ENCODE measurements around the gene CCDC170. TPM values are rescaled to one million over a fixed set of nuclear protein-coding genes. Genes with fewer than 3 reads are reported as not detected.

The CCDC170 gene
- total and polyA plus RNA-seq, 2 donors (not counting 1 experiment from before 2014, with no cell fraction given): 0.76 to 0.83 TPM

- Histone ChIP-seq H3K9me3 (ENCODE audit: control insufficient read depth, insufficient read depth, low read depth, low read length) (no peaks in the 10 kb centered on the region), H3K4me3 (replicated peaks in 1 of 4; ENCODE audit: control extremely low read depth in 1 of 4, insufficient read depth in 1 of 4, low read depth in 3 of 4, low read length in 4 of 4) (no peak overlapping the region), H3K27ac (ENCODE audit: insufficient read depth, low read length) (no peak overlapping the region), H3K4me1 (ENCODE audit: control insufficient read depth, extremely low read depth, insufficient read depth, low read length) (no peaks in the 10 kb centered on the region), H4K20me1 (ENCODE audit: control insufficient read depth, extremely low read depth, insufficient read depth, low read length) (no peaks in the 10 kb centered on the region), H2AFZ (ENCODE audit: low read length) (no peak overlapping the region), H3K9ac (ENCODE audit: insufficient read depth, low read length) (no peak overlapping the region), H3K79me2 (ENCODE audit: control insufficient read depth, insufficient read depth, low read length) (no peaks in the 10 kb centered on the region), H3K27me3 (ENCODE audit: control insufficient read depth, insufficient read depth, low read length) (no peaks in the 10 kb centered on the region), H3K36me3 (ENCODE audit: control insufficient read depth, insufficient read depth, low read length) (no peaks in the 10 kb centered on the region), H3K4me2 (ENCODE audit: extremely low read depth, insufficient read depth, low read length) (no peak overlapping the region)
- DNase-seq (ENCODE audit: low read depth in 2 of 2): no peak
- TF ChIP-seq EZH2 (IDR thresholded peaks at IDR 0.05; ENCODE audit: low read length, missing control alignments): no peak
- no peak for TF ChIP-seq CTCF (conservative IDR thresholded peaks at IDR 0.05 in 1 of 2, IDR thresholded peaks at IDR 0.05 in 1 of 2; ENCODE audit: low read depth in 1 of 2, low read length in 2 of 2)
These were observed 161.3 kb downstream of the CCDC170 start for GRCh38 chr6:151655099-151655498.

- no peak for DNase-seq (ENCODE audit: low read depth in 2 of 2)
- TF ChIP-seq EZH2 (IDR thresholded peaks at IDR 0.05; ENCODE audit: low read length, missing control alignments): no peak
- no peak for TF ChIP-seq CTCF (conservative IDR thresholded peaks at IDR 0.05 in 1 of 2, IDR thresholded peaks at IDR 0.05 in 1 of 2; ENCODE audit: low read depth in 1 of 2, low read length in 2 of 2)
- Histone ChIP-seq H3K36me3 (ENCODE audit: control insufficient read depth, insufficient read depth, low read length) (no peaks in the 10 kb centered on the region), H2AFZ (ENCODE audit: low read length) (no peak overlapping the region), H3K4me3 (replicated peaks in 1 of 4; ENCODE audit: control extremely low read depth in 1 of 4, insufficient read depth in 1 of 4, low read depth in 3 of 4, low read length in 4 of 4) (no peak overlapping the region), H3K9ac (ENCODE audit: insufficient read depth, low read length) (no peak overlapping the region), H3K27ac (ENCODE audit: insufficient read depth, low read length) (no peak overlapping the region), H3K4me2 (ENCODE audit: extremely low read depth, insufficient read depth, low read length) (no peak overlapping the region), H3K79me2 (ENCODE audit: control insufficient read depth, insufficient read depth, low read length) (no peaks in the 10 kb centered on the region), H3K9me3 (ENCODE audit: control insufficient read depth, insufficient read depth, low read depth, low read length) (no peaks in the 10 kb centered on the region), H3K27me3 (ENCODE audit: control insufficient read depth, insufficient read depth, low read length) (no peaks in the 10 kb centered on the region), H4K20me1 (ENCODE audit: control insufficient read depth, extremely low read depth, insufficient read depth, low read length) (no peaks in the 10 kb centered on the region), H3K4me1 (ENCODE audit: control insufficient read depth, extremely low read depth, insufficient read depth, low read length) (no peaks in the 10 kb centered on the region)
These were observed 162.6 kb downstream of the CCDC170 start for GRCh38 chr6:151656392-151656791.

GRCh38 chr6:151658091-151658490 lies 164.3 kb downstream of the CCDC170 start:
- Histone ChIP-seq H3K9me3 (ENCODE audit: control insufficient read depth, insufficient read depth, low read depth, low read length) (no peaks in the 10 kb centered on the region), H3K4me2 (ENCODE audit: extremely low read depth, insufficient read depth, low read length) (no peak overlapping the region), H3K36me3 (ENCODE audit: control insufficient read depth, insufficient read depth, low read length) (no peaks in the 10 kb centered on the region), H3K4me3 (replicated peaks in 1 of 4; ENCODE audit: control extremely low read depth in 1 of 4, insufficient read depth in 1 of 4, low read depth in 3 of 4, low read length in 4 of 4) (no peak overlapping the region), H3K4me1 (ENCODE audit: control insufficient read depth, extremely low read depth, insufficient read depth, low read length) (no peaks in the 10 kb centered on the region), H3K27me3 (ENCODE audit: control insufficient read depth, insufficient read depth, low read length) (no peaks in the 10 kb centered on the region), H3K79me2 (ENCODE audit: control insufficient read depth, insufficient read depth, low read length) (no peaks in the 10 kb centered on the region), H2AFZ (ENCODE audit: low read length) (no peak overlapping the region), H3K27ac (ENCODE audit: insufficient read depth, low read length) (no peak overlapping the region), H4K20me1 (ENCODE audit: control insufficient read depth, extremely low read depth, insufficient read depth, low read length) (no peaks in the 10 kb centered on the region), H3K9ac (ENCODE audit: insufficient read depth, low read length) (no peak overlapping the region)
- no peak for DNase-seq (ENCODE audit: low read depth in 2 of 2)
- TF ChIP-seq EZH2 (IDR thresholded peaks at IDR 0.05; ENCODE audit: low read length, missing control alignments) (no peak), CTCF (conservative IDR thresholded peaks at IDR 0.05 in 1 of 2, IDR thresholded peaks at IDR 0.05 in 1 of 2; ENCODE audit: low read depth in 1 of 2, low read length in 2 of 2) (no peak)
